GM04504 (cell line): ENCODE measurements around the gene PRICKLE1.
A peak's percentile ranks its signal among the peaks of the same experiment; 100 is the strongest.

ENCODE experiments used
- DNase-seq: peaks from one replicate; pipeline ENCODE4 v3.0.0-alpha.2; 2012; ENCODE audit warnings: low read depth

PRICKLE1 gene

GRCh38 chr12:42588524-42589464, 752 bp downstream of the PRICKLE1 start:
- DNase-seq: no peak

- DNase-seq: no peak
Observed at GRCh38 chr12:42587601-42588523, 1.7 kb downstream of the PRICKLE1 start.

- no peak for DNase-seq
Observed at GRCh38 chr12:42586268-42586667, 3.3 kb downstream of the PRICKLE1 start.

- no peak for DNase-seq
Observed at GRCh38 chr12:42585841-42586216, 3.7 kb downstream of the PRICKLE1 start.

GRCh38 chr12:42585154-42585840, 4.2 kb downstream of the PRICKLE1 start:
- DNase-seq: no peak

GRCh38 chr12:42584651-42585111, 4.9 kb downstream of the PRICKLE1 start:
- no peak for DNase-seq

GRCh38 chr12:42583016-42583415, 6.5 kb downstream of the PRICKLE1 start:
- DNase-seq: no peak

GRCh38 chr12:42582498-42582897, 7.0 kb downstream of the PRICKLE1 start:
- no peak for DNase-seq

- DNase-seq: no peak
Observed at GRCh38 chr12:42582050-42582449, 7.5 kb downstream of the PRICKLE1 start.

- no peak for DNase-seq
Observed at GRCh38 chr12:42576374-42576773, 13.2 kb downstream of the PRICKLE1 start.

GRCh38 chr12:42575717-42576116, 13.8 kb downstream of the PRICKLE1 start:
- DNase-seq: no peak

- DNase-seq: no peak
Observed at GRCh38 chr12:42574851-42575266, 14.7 kb downstream of the PRICKLE1 start.

GRCh38 chr12:42571327-42572009, 18.1 kb downstream of the PRICKLE1 start:
- no peak for DNase-seq

- DNase-seq: no peak
Observed at GRCh38 chr12:42570076-42570475, 19.5 kb downstream of the PRICKLE1 start.

GRCh38 chr12:42568952-42569915, 20.3 kb downstream of the PRICKLE1 start:
- no peak for DNase-seq

GRCh38 chr12:42565633-42566032, 23.9 kb downstream of the PRICKLE1 start:
- DNase-seq: no peak

- DNase-seq: no peak
Observed at GRCh38 chr12:42564996-42565395, 24.6 kb downstream of the PRICKLE1 start.

- peak; percentile 23 for DNase-seq
Observed at GRCh38 chr12:42564556-42564955, 25.0 kb downstream of the PRICKLE1 start.

- DNase-seq: no peak
Observed at GRCh38 chr12:42560977-42561376, 28.6 kb downstream of the PRICKLE1 start.

- DNase-seq: no peak
Observed at GRCh38 chr12:42557586-42558172, 31.9 kb downstream of the PRICKLE1 start.
